PC-3 (cell line): ENCODE results near the gene INO80C. TPM values are rescaled to one million over a fixed set of nuclear protein-coding genes. Genes with fewer than 3 reads are reported as not detected.

ENCODE experiments used
- ATAC-seq: fragments of 200-7000 bp; cut with Tn5 transposase; 2 replicates; pipeline ENCODE4 v1.9.1; 2020; ENCODE audit warnings: mild to moderate bottlenecking, moderate library complexity
- BruUV-seq: library from RNA; stranded (reverse); fragments of 400-500 nt; replicated peaks from 2 replicates; lab custom pipeline; 2021; lab: Mats Ljungman, UMichigan
- CTCF ChIA-PET: fragments of 300-600 bp; sonication (Branson Sonifier 250); formaldehyde crosslinking; loops from one replicate; lab custom pipeline; 2022; ENCODE audit warnings: antibody characterized with exemption; lab: Charles Lee
- POLR2A ChIA-PET: fragments of 300-600 bp; sonication (Branson Sonifier 250); formaldehyde crosslinking; loops from one replicate; lab custom pipeline; 2022; ENCODE audit warnings: antibody characterized with exemption; ENCODE audit not compliant: unreplicated experiment; lab: Charles Lee
- DNase-seq: peaks from one replicate; pipeline ENCODE4 v3.0.0-alpha.2; 2015
- H2AFZ ChIP-seq: fragments of 300-600 bp; sonication (generic); 2 replicates; pipeline ENCODE4 v1.6.0; 2016; ENCODE audit warnings: antibody characterized with exemption, low read length
- H3F3A ChIP-seq: fragments of 300-600 bp; sonication (generic); one replicate; pipeline ENCODE4 v1.6.0; 2017; ENCODE audit warnings: antibody characterized with exemption, low read length, control low read depth, mild to moderate bottlenecking; ENCODE audit not compliant: unreplicated experiment
- H3K27ac ChIP-seq: fragments of 300-600 bp; sonication (generic); 2 replicates; pipeline ENCODE4 v1.5.1; 2016; ENCODE audit warnings: mild to moderate bottlenecking, low read length
- H3K27me3 ChIP-seq: fragments of 300-600 bp; sonication (generic); 2 replicates; pipeline ENCODE4 v1.6.1; 2016; ENCODE audit warnings: low read length, mixed read lengths
- H3K36me3 ChIP-seq: fragments of 300-600 bp; sonication (generic); 2 replicates; pipeline ENCODE4 v1.6.1; 2016; ENCODE audit warnings: low read depth, mixed run types, low read length, mixed read lengths
- H3K4me1 ChIP-seq: fragments of 300-600 bp; sonication (generic); 2 replicates; pipeline ENCODE4 v1.5.1; 2016; ENCODE audit warnings: low read length; ENCODE audit not compliant: insufficient read depth
- H3K4me2 ChIP-seq: fragments of 300-600 bp; sonication (generic); 2 replicates; pipeline ENCODE4 v1.6.0; 2016; ENCODE audit warnings: low read length
- H3K4me3 ChIP-seq: fragments of 300-600 bp; sonication (generic); 2 replicates; pipeline ENCODE4 v1.5.1; 2016; ENCODE audit warnings: mild to moderate bottlenecking, low read length, mixed read lengths
- H3K79me2 ChIP-seq: fragments of 300-600 bp; sonication (generic); 2 replicates; pipeline ENCODE4 v1.6.1; 2017; ENCODE audit warnings: low read length, mixed read lengths
- H3K9ac ChIP-seq: fragments of 300-600 bp; sonication (generic); 2 replicates; pipeline ENCODE4 v1.6.0; 2016; ENCODE audit warnings: mild to moderate bottlenecking, low read length
- H3K9me2 ChIP-seq: fragments of 300-600 bp; sonication (generic); replicated peaks from 2 replicates; pipeline ENCODE4 v1.6.1; 2016; ENCODE audit warnings: mixed run types, low read length, mixed read lengths
- H3K9me3 ChIP-seq: fragments of 300-600 bp; sonication (generic); 2 replicates; pipeline ENCODE4 v1.6.1; 2016; ENCODE audit warnings: low read length, mixed read lengths
- H4K20me1 ChIP-seq: fragments of 300-600 bp; sonication (generic); 2 replicates; pipeline ENCODE4 v1.6.1; 2016; ENCODE audit warnings: low read length, mixed read lengths
- CTCF ChIP-seq: fragments of 300-600 bp; sonication (generic); conservative IDR thresholded peaks from 2 replicates; pipeline ENCODE4 v1.5.1; 2017; ENCODE audit warnings: antibody characterized with exemption, low read depth, mild to moderate bottlenecking, low read length
- EZH2 ChIP-seq: fragments of 300-600 bp; sonication (generic); IDR thresholded peaks from one replicate; pipeline ENCODE4 v1.6.1; 2017; ENCODE audit warnings: antibody characterized with exemption, mild to moderate bottlenecking, low read length; ENCODE audit not compliant: unreplicated experiment
- EZH2phosphoT487 ChIP-seq: fragments of 300-600 bp; sonication (generic); IDR thresholded peaks from 2 replicates; pipeline ENCODE4 v1.6.1; 2018; ENCODE audit warnings: mild to moderate bottlenecking, antibody characterized with exemption, low read length, borderline replicate concordance
- intact Hi-C: fragments of 100-400 bp; cut with micrococcal nuclease; formaldehyde crosslinking; loops from 2 replicates; pipeline ENCODE4 v1.9.0; 2023
- total RNA-seq: library from RNA; depleted of rRNA; stranded (reverse); fragments of >200 nt; gene quantifications from 2 replicates; pipeline ENCODE4 v1.2.3, GENCODE V29; 2014

INO80C gene
- total RNA-seq, 1 experiment from 2014 or later = 6.8 TPM

GRCh38 chr18:35542356-35542755 is 44.6 kb upstream of the INO80C start:
- Histone ChIP-seq H3K27ac (no peak overlapping the region), H3K9ac (no peak overlapping the region), H3K9me3 (no peaks in the 10 kb centered on the region), H3K79me2 (no peaks in the 10 kb centered on the region), H3K27me3 (no peaks in the 10 kb centered on the region), H3K4me2 (no peak overlapping the region), H3K9me2 (no peaks in the 10 kb centered on the region), H3K4me3 (no peak overlapping the region), H2AFZ (no peak overlapping the region), H3K4me1 (no peaks in the 10 kb centered on the region), H4K20me1 (no peaks in the 10 kb centered on the region), H3F3A (no peaks in the 10 kb centered on the region), H3K36me3 (no peaks in the 10 kb centered on the region)
- no TSS peak for BruUV-seq
- DNase-seq (no peak), ATAC-seq (no peak)
- intact Hi-C loops = no loop called here
- POLR2A ChIA-PET = no interaction called here
- CTCF ChIA-PET = no interaction called here
- TF ChIP-seq EZH2phosphoT487 (no peak), EZH2 (no peak), CTCF (no peak)

- POLR2A ChIA-PET = no interaction called here
- Histone ChIP-seq H3K36me3 (no peaks in the 10 kb centered on the region), H4K20me1 (no peaks in the 10 kb centered on the region), H3K9me3 (no peaks in the 10 kb centered on the region), H3F3A (no peaks in the 10 kb centered on the region), H3K9ac (no peak overlapping the region), H3K27me3 (no peaks in the 10 kb centered on the region), H3K4me1 (no peaks in the 10 kb centered on the region), H3K27ac (no peak overlapping the region), H2AFZ (no peak overlapping the region), H3K4me3 (no peak overlapping the region), H3K9me2 (no peaks in the 10 kb centered on the region), H3K79me2 (no peaks in the 10 kb centered on the region), H3K4me2 (no peak overlapping the region)
- intact Hi-C loops = no loop called here
- TF ChIP-seq EZH2phosphoT487 (no peak), CTCF (no peak), EZH2 (no peak)
- ATAC-seq = no peak
- CTCF ChIA-PET = no interaction called here
- DNase-seq = no peak
- no TSS peak for BruUV-seq
Measured at GRCh38 chr18:35535297-35535696, 37.5 kb upstream of the INO80C start.

- no peaks in the 10 kb centered on the region for H4K20me1 ChIP-seq
- intact Hi-C loops = no loop called here
- H3K9me3 ChIP-seq = no peaks in the 10 kb centered on the region
- no peaks in the 10 kb centered on the region for H3F3A ChIP-seq
- ATAC-seq (no peak), DNase-seq (no peak)
- POLR2A ChIA-PET = no interaction called here
- TF ChIP-seq EZH2 = no peak
- TF ChIP-seq EZH2phosphoT487 = no peak
- no peak for TF ChIP-seq CTCF
- H3K36me3 ChIP-seq = no peaks in the 10 kb centered on the region
- no peaks in the 10 kb centered on the region for H3K27me3 ChIP-seq
- no peak overlapping the region for H3K4me2 ChIP-seq
- H2AFZ ChIP-seq = no peak overlapping the region
- no peak overlapping the region for H3K27ac ChIP-seq
- H3K9me2 ChIP-seq = no peaks in the 10 kb centered on the region
- CTCF ChIA-PET = no interaction called here
- no peaks in the 10 kb centered on the region for H3K79me2 ChIP-seq
- H3K4me3 ChIP-seq = no peak overlapping the region
- no peak overlapping the region for H3K9ac ChIP-seq
- BruUV-seq = no TSS peak
- H3K4me1 ChIP-seq = no peaks in the 10 kb centered on the region
Measured at GRCh38 chr18:35533916-35534405, 36.2 kb upstream of the INO80C start.
